Esophagus squamous epithelium (tissue), 4 donors: ENCODE results near the gene SPATA13.

Experiments
- CTCF ChIP-seq, 6 experiments: fragments of 450-650 bp in 4 of 6; fragments of 200-600 bp in 2 of 6; sonication (generic) in 2 of 6; IDR thresholded peaks; one replicate each; pipeline ENCODE4 v1.5.1; 2016 to 2019; ENCODE audit warnings: antibody characterized with exemption in 6 of 6, mild to moderate bottlenecking in 4 of 6, moderate library complexity in 4 of 6
- POLR2A ChIP-seq, 4 donors: fragments of 450-650 bp; IDR thresholded peaks; one replicate each; pipeline ENCODE4 v1.6.1; 2017; ENCODE audit warnings: antibody characterized with exemption in 4 of 4, mild to moderate bottlenecking in 4 of 4, moderate library complexity in 3 of 4

DNA sequence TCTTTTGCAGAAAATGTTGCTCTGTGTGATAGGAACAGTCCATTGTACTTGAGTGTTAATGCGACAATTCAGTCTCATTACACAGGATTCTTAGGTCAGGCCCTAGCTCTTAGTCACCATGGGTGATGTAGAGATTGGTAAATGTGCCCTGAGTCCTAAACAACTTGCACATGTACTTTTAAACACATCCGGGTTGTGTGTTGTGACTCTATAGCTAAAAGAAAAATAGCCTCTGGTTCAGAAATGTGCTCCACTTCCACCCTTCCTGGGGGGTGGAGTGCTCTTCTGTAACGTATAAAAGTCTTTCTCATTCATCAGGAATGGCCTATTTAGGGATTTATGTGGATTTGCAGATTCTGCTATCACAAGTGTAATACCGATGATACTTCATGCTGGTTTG lies 5.2 kb downstream of the SPATA13 start:
- TF ChIP-seq CTCF (IDR thresholded peaks at IDR 0.05) (no peak), POLR2A (IDR thresholded peaks at IDR 0.05) (no peak)
